HG03025 (cell line): ENCODE results near the gene HCFC1R1.

Experiments used
- ATAC-seq: cut with Tn5 transposase; IDR thresholded peaks from one replicate; pipeline ENCODE4 v1.9.1; 2021; ENCODE audit warnings: mild to moderate bottlenecking, moderate library complexity; ENCODE audit not compliant: unreplicated experiment, low FRiP score

Gene HCFC1R1

GRCh38 chr16:3020604-3021448, 2.9 kb downstream of the HCFC1R1 start:
- ATAC-seq = no peak

GRCh38 chr16:3020247-3020603, 3.5 kb downstream of the HCFC1R1 start, which contains the start of gene TNFRSF12A:
Gene TNFRSF12A, plus strand, starts transcription at chr16:3020368. Its CDS starts 30 bp downstream, at chr16:3020398.
- no peak for ATAC-seq

GRCh38 chr16:3019594-3020246, 4.0 kb downstream of the HCFC1R1 start:
- no peak for ATAC-seq

GRCh38 chr16:3017794-3018506, 5.8 kb downstream of the HCFC1R1 start, which contains the start of gene CLDN6:
Gene CLDN6, minus strand, starts transcription at chr16:3018183. Its CDS starts 2,162 bp downstream, at chr16:3016021.
- ATAC-seq = no peak

- ATAC-seq = no peak
Measured at GRCh38 chr16:3017344-3017743, 6.4 kb downstream of the HCFC1R1 start.

DNA sequence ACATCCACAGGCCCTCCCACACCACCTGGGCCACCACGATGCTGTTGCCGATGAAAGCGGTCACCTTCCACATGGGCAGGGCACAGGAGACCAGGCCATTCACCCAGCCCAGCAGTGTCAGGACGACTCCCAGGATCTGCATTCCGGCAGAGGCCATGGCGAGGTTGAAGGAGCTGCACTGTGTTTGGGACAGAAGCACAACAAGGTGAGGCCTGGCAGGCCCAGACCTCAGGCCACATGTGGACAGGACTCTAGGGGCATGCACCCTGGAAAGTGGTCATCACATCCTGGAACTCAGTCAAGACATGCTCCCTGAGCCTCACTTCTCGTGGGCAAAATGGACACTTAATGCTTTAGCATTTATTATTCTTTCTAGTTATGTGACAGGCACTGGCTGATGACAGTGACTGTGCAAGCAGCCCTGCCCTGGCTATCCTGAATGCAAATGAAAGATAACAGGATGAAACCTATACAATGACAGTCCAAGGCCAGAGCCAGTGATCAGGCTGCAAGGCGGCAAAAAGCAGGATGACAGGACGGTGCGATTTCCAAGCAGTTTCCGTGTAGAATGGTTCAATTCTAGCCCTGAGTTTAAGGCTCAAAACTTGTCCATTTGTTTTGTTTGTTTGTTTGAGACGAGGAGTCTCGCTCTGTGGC, 7.7 kb downstream of the HCFC1R1 start:
- ATAC-seq = no peak

DNA sequence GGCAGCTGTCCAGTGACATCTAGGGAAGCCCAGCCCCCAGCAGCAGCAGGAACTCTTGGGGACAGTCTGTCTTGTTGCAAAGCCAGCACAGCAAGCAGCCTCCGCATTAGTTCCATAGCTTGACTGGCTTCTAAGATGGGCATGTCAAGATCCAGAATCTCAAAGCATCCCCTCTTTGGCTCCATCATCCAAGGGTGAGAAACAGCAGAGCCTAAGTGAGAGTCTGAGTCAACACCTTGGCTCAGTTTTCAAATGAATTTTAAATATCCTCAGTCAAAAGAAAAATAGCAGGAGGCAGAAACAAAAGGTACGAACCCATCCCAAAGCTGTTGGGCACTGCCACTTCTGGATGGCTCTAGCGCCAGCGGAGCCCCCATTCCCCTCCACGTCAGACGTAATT, 8.8 kb downstream of the HCFC1R1 start:
- ATAC-seq = no peak

- no peak for ATAC-seq
Measured at GRCh38 chr16:3013998-3014690, 9.6 kb downstream of the HCFC1R1 start.

DNA sequence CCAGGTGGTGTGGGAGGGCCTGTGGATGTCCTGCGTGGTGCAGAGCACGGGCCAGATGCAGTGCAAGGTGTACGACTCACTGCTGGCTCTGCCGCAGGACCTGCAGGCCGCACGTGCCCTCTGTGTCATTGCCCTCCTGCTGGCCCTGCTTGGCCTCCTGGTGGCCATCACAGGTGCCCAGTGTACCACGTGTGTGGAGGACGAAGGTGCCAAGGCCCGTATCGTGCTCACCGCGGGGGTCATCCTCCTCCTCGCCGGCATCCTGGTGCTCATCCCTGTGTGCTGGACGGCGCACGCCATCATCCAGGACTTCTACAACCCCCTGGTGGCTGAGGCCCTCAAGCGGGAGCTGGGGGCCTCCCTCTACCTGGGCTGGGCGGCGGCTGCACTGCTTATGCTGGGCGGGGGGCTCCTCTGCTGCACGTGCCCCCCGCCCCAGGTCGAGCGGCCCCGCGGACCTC, 10.2 kb downstream of the HCFC1R1 start:
- ATAC-seq = no peak

GRCh38 chr16:3012828-3013420, 10.8 kb downstream of the HCFC1R1 start, which contains the start of gene CLDN9:
Gene CLDN9, plus strand, starts transcription at chr16:3012923. Its CDS starts 440 bp downstream, at chr16:3013363.
- ATAC-seq = no peak

GRCh38 chr16:3012246-3012645, 11.5 kb downstream of the HCFC1R1 start:
- ATAC-seq = no peak

DNA sequence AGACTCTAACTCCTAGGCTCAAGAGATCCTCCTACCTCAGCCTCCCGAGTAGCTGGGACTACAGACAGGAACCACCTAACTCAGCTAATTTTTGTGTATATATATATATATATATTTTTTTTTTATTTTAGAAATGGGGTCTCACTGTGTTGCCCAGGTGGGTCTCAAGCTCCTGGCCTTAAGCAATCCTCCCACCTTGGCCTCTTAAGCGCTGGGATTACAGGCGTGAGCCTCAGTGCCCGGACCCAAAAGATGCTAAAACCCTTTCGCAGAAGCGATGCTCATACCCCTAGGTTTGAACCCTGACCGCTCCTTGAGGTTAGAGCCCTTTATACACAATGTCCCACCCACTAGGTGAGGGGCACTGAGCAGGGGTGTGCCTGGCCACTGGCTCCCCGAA, 13.2 kb downstream of the HCFC1R1 start:
- ATAC-seq = no peak

DNA sequence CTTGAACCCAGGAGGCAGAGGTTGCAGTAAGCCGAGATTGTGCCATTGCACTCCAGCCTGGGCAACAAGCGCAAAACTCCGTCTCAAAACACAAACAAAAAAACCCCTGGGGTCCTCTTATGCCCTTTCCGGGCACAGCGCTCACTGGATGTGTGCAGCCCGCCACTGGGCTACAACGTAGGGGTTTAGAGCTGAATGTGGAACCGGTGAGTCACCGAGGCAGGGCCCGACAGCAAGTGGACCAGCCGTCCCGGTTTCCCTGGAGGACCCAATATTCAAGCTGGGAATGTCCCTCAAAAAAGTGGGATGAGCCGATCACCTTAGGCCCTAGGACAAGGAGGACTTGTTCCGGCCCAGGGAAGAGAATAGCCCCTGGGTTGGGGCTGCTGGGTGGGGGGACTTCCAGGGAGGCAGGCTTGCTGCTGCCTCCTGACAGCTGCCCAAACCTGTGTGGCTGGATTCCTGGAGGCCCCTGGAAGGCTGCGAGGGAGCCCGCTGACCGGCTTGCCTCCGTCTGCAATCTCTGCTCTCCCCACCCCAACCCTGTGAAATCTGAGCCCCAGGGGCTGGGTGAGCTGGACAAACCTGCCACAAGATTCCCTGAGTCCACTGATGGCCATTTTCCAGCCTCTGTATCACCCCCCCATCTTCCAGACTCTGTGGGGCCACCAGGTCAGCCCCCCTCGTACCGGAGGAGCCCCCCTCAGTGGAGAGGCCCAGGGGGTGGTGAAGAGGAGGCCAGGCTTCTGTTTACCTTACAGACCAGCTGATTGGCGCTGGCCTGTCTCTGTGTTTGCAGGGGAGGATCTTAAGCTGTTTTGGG, 14.0 kb downstream of the HCFC1R1 start:
- no peak for ATAC-seq

- ATAC-seq = no peak
Measured at GRCh38 chr16:3008690-3009037, 15.1 kb downstream of the HCFC1R1 start.

GRCh38 chr16:3007957-3008689, 15.6 kb downstream of the HCFC1R1 start:
- ATAC-seq = no peak

GRCh38 chr16:3007059-3007956, 16.4 kb downstream of the HCFC1R1 start:
- no peak for ATAC-seq

- ATAC-seq = no peak
Measured at GRCh38 chr16:3004781-3005284, 18.9 kb downstream of the HCFC1R1 start.
